CD4-positive, alpha-beta T cell treated with Interferon alpha-2 for 1 hour (primary cell): Measurements from ENCODE around the gene IBA57.
"Not testable (repeated sequence)": the region's sequence is repeated elsewhere in the genome, so short reads cannot be mapped to it uniquely, and the experiment has no call there.

Experiments
- DNase-seq, 2 donors: peaks; one replicate each; pipeline ENCODE4 v3.0.0-alpha.2; 2020 to 2022

IBA57 gene

GRCh38 chr1:228173528-228174481, 8.2 kb downstream of the IBA57 start:
- DNase-seq = peak in 1 of 2 donors; percentile 50

DNA sequence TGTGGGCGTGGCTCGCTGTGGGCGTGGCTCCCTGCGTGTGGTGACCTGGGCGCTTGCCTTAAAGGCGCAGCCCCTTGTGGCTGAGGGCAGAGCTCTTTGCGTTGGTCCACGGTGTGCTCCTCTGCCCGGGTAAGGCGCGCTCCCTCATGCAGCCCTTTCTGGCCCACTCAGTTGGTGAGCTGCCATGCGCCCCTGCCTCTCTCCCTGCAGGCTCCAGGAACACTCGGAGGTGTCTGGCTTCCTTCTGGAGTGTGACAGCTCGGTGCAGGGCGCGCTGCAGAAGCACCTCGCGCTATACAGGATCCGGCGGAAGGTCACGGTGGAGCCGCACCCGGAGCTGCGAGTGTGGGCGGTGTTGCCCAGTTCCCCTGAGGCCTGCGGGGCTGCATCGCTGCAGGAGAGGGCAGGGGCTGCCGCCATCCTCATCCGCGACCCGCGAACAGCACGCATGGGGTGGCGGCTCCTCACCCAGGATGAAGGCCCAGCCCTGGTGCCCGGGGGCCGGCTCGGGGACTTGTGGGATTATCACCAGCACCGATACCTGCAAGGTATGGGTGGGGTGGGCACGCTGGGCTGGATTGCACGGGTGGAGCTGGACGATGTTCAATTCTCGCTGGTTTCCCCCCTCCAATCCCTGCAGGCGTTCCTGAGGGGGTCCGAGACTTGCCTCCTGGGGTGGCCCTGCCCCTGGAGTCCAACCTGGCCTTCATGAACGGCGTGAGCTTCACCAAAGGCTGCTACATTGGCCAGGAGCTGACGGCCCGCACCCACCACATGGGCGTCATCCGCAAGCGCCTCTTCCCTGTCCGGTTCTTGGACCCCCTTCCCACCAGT, 9.1 kb downstream of the IBA57 start:
- peak; percentile 37 to 59 for DNase-seq

GRCh38 chr1:228175316-228176023, 9.9 kb downstream of the IBA57 start:
- no peak for DNase-seq

- no peak for DNase-seq
These were observed 10.4 kb downstream of the IBA57 start for GRCh38 chr1:228176024-228176395.

DNA sequence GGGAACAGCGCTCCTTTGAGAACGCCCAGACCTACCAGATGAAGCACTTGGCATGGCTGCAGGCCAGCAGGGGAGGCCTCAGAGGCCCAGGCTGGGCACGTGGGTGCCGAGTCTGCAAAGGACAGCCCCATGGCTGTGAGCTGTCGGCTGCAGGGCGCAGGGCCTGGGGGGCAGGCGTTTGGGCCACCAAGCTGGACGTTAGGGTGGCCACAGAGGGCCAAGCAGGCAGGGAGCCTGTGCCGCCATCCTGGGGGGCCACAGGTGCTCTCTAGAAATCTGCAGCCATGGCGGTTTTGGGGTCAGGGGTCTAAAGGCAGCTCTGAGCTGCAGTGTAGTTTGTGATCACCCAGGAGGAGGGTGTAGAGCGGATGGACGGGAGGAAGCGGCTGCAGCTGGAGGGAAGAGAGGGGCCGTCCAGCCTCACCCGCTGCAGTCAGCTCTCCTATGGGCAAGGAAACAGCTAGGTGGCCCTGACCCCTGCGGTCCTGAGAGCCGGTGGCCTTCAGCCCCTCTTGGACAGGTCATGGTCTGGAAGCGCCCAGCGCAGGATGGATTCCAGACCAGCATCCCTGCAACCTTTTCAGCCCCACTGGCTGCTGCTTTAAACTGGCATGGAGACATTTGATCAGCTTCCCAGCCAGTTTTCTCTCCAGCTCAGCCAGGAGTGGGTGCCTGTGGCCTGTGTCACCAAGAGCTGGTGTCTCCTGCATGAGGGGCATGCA, 11.0 kb downstream of the IBA57 start:
- no peak for DNase-seq

DNA sequence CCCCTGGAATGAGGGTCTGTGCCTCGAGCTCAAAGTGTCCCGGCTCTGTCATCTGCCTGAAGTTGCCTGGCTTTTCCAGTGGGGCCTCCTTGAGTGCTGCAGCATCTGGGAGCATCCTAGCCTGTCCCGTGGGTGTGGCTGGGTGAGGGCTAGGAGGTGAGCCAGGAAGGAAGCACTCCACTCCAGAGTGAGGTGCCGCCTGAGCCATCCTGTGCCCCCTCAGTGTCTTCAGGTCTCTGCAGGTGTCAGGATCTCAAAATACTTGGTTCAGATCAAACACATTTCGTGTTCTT, 11.5 kb downstream of the IBA57 start:
- no peak for DNase-seq

DNA sequence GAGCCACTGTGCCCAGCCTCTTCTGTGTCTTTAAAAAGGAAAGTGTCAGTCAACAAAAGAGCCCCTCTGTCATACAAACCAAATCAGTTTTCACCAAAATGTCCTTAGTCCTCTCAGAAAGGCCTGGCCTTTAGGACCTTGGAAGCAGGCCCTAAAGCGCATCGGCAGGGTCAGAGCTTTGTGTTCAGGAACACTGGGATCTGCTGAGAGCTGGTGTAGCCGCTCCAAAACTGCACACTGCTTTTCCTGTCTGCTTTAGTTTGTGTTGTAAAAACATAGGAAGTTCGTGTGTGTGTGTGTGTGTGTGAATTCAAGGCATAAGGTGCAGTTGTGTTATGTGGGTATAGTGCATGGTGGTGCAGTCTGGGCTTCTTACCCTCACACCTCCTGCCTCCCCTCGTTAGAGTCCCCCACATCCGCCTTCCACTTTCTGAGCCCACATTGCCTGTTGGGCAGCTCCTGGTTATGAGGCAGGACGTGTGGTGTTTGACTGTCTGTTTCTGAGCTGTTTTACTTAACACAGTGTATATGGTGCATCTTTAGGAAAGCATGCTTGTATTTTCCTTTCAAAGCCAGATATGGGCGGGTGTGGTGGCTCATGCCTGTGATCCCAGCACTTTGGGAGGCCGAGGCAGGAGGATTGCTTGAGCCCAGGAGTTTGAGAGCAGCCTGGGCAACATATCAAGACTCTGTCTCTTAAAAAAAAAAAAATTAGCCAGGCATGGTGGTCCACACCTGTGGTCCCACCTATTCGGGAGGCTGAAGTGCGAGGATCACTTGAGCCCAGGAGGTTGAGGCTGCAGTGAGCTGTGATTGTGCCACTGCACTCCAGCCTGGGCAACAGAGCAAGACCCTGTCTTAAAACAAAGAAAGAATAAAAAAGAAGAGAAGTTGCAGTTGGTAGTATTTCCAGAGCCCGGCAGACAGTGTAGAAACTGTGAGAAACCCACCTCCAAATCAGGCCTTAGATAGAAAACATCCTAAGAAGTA, 12.4 kb downstream of the IBA57 start:
- DNase-seq = no peak

DNA sequence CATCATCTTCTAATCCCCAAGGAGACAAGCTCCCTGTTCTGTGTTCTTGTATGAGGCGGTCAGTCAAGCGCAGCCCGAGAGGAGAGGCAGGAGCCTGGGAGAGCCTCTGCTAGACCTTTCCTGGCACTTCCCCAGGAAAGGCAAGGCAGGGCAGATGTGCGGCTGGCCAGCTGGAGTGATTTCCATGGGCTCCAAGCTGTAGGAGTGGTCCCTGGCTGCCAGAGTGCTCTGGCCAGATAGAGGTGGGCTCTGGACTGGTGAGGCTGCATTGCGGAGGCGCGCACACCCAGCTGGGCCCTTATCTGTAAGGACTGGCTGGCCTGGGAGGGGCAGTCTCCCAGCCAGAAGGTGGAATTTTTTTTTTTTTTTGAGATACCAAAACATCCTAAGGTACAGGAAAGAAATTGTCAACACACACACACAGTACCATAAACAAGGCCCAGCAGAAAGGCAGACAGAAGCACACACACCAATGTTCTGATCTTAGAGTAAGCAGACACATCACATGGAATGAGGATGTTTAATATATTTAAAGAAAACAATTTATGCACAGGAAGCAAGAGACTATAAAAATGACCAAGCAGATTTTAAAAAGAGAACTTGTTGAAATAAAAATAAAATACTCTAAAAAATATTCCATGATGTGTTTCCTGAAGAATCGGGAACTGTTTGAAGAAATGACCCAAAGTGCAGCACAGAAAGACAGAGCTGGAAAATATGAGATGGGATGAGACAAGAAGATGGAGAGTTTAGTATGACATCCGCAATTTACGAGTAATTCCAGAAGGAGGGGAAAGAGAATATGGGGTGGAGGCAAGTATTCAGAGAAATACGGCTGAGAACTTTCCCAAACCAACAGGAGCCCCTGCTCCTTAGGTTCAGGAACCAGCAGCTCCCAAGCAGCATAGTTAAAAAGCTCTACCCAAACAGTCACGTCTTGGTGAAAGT, 13.4 kb downstream of the IBA57 start:
- DNase-seq = no peak

- peak in 1 of 2 donors; percentile 29 for DNase-seq
These were observed 14.8 kb downstream of the IBA57 start for GRCh38 chr1:228180271-228180958.

DNA sequence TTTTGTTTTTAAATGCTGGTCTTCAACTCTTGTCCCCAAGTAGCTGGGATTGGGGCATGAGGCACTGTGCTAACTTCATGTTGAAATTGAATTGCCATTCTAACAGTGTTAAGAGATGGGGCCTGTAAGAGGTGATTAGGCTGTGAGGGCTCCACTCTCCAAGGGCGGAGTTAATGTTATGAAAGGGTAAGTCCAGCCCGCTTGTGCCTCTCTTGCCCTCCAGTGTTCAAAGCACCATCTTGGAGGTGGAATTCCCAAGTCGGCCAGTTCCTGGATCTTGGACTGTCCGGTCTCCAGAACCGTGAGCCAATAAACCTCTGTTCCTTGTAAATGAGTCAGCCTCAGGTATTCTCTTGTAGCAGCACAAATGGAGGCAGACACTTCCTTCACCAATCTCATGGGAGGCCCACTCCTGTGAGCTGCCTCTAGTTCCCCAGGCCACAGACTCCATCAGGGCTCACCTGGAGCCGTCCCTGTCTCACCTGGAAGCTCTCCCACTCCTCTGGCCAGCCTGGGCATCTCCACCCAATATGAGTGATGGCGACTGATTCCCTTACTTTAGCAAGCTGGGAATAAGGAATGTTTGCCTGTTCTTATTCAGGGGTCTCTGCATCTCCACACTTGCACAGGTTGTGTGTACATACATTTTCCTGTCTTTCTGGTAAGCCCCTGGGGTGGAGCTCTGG, 15.5 kb downstream of the IBA57 start:
- no peak for DNase-seq

GRCh38 chr1:228181645-228182034, 16.0 kb downstream of the IBA57 start:
- DNase-seq = no peak

GRCh38 chr1:228182296-228183030, 16.9 kb downstream of the IBA57 start:
- DNase-seq = peak in 1 of 2 donors; percentile 23

- no peak for DNase-seq
These were observed 18.5 kb downstream of the IBA57 start for GRCh38 chr1:228184152-228184551.

DNA sequence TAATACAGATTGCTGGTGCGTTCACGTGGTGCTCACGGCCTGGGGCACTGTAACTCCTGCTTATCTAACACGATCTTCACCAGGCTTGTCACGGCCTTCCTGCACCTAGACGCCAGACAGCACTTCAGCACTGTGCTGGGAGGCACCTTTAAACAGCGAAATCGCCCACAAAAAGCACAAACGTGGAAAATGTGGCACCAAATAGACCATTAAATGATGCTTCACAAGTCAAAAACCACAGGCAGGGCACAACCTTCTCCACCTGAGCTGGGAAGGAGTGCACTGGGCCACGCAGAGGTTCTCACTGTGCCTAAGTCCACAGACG, 20.0 kb downstream of the IBA57 start:
- peak; percentile 40 to 72 for DNase-seq

- not testable (repeated sequence) for DNase-seq
These were observed 22.6 kb downstream of the IBA57 start for GRCh38 chr1:228188249-228188648.

GRCh38 chr1:228190182-228190581, 24.6 kb downstream of the IBA57 start:
- no peak for DNase-seq

DNA sequence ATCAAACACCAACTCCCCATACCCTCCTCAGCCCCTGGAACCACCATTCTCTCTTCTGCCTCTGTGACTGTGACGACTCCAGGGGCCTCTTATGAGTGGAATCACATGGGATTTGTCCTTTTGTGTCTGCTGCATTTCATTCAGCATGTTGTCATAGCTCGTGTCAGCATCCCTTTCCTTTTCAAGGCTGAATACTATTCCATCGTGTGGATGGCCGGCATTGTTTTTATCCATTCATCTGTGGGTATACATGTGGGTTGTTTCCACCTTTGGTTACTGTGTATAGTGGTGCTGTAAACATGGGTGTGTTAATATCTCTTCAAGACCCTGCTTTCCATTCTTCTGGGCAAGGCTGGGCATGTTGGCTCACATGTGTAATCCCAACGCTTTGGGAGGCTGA, 25.2 kb downstream of the IBA57 start:
- DNase-seq = no peak

GRCh38 chr1:228194436-228194835, 28.8 kb downstream of the IBA57 start:
- DNase-seq = no peak
